ENCODE measurements around the gene CACNA1C. TPM values are rescaled to one million over a fixed set of nuclear protein-coding genes. Genes with fewer than 3 reads are reported as not detected.

CACNA1C gene
- total RNA-seq, 4 donors from 2014 or later, result 0.38 to 2.4 (median 1.4) TPM

GRCh38 chr12:2411616-2412304 is 359.0 kb downstream of the CACNA1C start:
- no peak overlapping the region for H3K4me3 ChIP-seq (ENCODE audit: low read depth, poor library complexity, severe bottlenecking)
- intact Hi-C loops (cut with DNase I; ENCODE audit: low total_unique reads), result no loop called here
- TF ChIP-seq CTCF (IDR thresholded peaks at IDR 0.05) (no peak), POLR2A (IDR thresholded peaks at IDR 0.05) (no peak)
- WGBS, 2 donors, result 86 to 87% methylated on average over 12 of the region's 12 CpGs
- DNase-seq (ENCODE audit: low spot score in 2 of 2), result no peak

- 80 to 87% methylated on average over 9 of the region's 9 CpGs for WGBS, 2 donors
- intact Hi-C loops (cut with DNase I; ENCODE audit: low total_unique reads), result no loop called here
- no peak for TF ChIP-seq CTCF (IDR thresholded peaks at IDR 0.05)
- no peak for TF ChIP-seq POLR2A (IDR thresholded peaks at IDR 0.05)
- H3K4me3 ChIP-seq (ENCODE audit: low read depth, poor library complexity, severe bottlenecking), result no peak overlapping the region
- DNase-seq (ENCODE audit: low spot score in 2 of 2), result no peak
These were observed 359.5 kb downstream of the CACNA1C start for GRCh38 chr12:2412305-2412643.

- 93% methylated on average over 8 of the region's 8 CpGs for WGBS, 2 donors
- TF ChIP-seq POLR2A (IDR thresholded peaks at IDR 0.05) (no peak), CTCF (IDR thresholded peaks at IDR 0.05) (no peak)
- no peak overlapping the region for H3K4me3 ChIP-seq (ENCODE audit: low read depth, poor library complexity, severe bottlenecking)
- intact Hi-C loops (cut with DNase I; ENCODE audit: low total_unique reads), result no loop called here
- no peak for DNase-seq (ENCODE audit: low spot score in 2 of 2)
These were observed 360.5 kb downstream of the CACNA1C start for GRCh38 chr12:2413301-2413700.

DNA sequence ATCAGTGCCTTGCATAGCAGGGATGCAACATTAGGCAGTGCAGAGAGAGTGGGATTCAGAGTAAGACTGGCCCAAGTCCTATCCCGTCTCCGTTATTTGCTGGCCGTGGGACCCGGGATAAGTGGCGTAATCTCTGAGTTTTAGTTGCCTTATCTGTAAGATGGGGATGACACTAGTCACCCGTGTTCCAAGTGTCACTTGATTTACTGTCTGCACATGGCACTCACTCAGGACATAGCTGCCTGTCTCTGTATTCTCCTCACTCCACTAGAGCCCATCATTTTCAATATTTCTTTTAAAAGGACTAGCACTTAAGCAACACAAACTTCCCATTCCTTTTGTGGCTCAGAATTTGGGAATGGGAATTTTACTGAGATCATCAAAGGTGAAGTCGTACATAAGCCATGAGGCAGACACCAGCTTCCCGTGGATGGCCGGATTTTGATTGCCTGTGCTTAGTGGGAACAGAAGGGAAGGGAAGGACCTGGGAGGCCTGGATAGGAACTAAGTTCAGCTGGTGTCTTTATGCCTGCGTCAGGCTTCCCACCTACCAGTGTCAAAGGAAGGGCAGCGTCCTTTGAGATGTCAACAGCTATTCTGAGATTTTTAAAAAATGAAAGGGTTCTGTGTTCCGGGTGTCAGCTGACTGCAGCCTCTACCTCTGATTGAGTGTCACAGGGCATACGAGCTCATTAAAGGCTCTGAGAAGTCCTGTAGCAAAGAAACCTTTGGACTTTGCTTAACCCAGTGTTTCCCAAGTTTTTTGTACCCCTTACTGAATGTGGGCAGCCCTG is 361.4 kb downstream of the CACNA1C start:
- 80 to 83% methylated on average over 13 of the region's 13 CpGs for WGBS, 2 donors
- no peak for DNase-seq (ENCODE audit: low spot score in 2 of 2)
- intact Hi-C loops (cut with DNase I; ENCODE audit: low total_unique reads), result no loop called here
- no peak overlapping the region for H3K4me3 ChIP-seq (ENCODE audit: low read depth, poor library complexity, severe bottlenecking)
- TF ChIP-seq POLR2A (IDR thresholded peaks at IDR 0.05) (no peak), CTCF (IDR thresholded peaks at IDR 0.05) (no peak)

- TF ChIP-seq CTCF (IDR thresholded peaks at IDR 0.05), result no peak
- DNase-seq (ENCODE audit: low spot score in 2 of 2), result no peak
- WGBS, 2 donors, result 87 to 93% methylated on average over 19 of the region's 19 CpGs
- no peak overlapping the region for H3K4me3 ChIP-seq (ENCODE audit: low read depth, poor library complexity, severe bottlenecking)
- intact Hi-C loops (cut with DNase I; ENCODE audit: low total_unique reads), result no loop called here
These were observed 362.2 kb downstream of the CACNA1C start for GRCh38 chr12:2414810-2415567.
